GM12801 (cell line): ENCODE data around the gene SLC20A1.

Source experiments
- CTCF ChIP-seq: IDR thresholded peaks from one replicate; pipeline ENCODE4 v1.5.1; 2011; ENCODE audit warnings: control low read depth; ENCODE audit not compliant: insufficient read length; ENCODE audit errors: extremely low read depth

Gene SLC20A1

GRCh38 chr2:112698834-112699515, 53.2 kb downstream of the SLC20A1 start:
- TF ChIP-seq CTCF, result no peak

GRCh38 chr2:112699984-112700667, 54.4 kb downstream of the SLC20A1 start:
- TF ChIP-seq CTCF, result no peak

GRCh38 chr2:112701052-112701451, 55.3 kb downstream of the SLC20A1 start:
- TF ChIP-seq CTCF, result no peak

- TF ChIP-seq CTCF, result no peak
Observed at GRCh38 chr2:112703684-112704083, 57.9 kb downstream of the SLC20A1 start.

GRCh38 chr2:112705575-112705974, 59.8 kb downstream of the SLC20A1 start:
- no peak for TF ChIP-seq CTCF

- no peak for TF ChIP-seq CTCF
Observed at GRCh38 chr2:112706170-112706664, 60.5 kb downstream of the SLC20A1 start.

- no peak for TF ChIP-seq CTCF
Observed at GRCh38 chr2:112708968-112709367, 63.2 kb downstream of the SLC20A1 start.
